Measurements from ENCODE around the gene PLA2G12A. TPM values are rescaled to one million over a fixed set of nuclear protein-coding genes. Genes with fewer than 3 reads are reported as not detected.

The PLA2G12A gene
- total RNA-seq, 1 experiment from 2014 or later: 47.3 TPM

DNA sequence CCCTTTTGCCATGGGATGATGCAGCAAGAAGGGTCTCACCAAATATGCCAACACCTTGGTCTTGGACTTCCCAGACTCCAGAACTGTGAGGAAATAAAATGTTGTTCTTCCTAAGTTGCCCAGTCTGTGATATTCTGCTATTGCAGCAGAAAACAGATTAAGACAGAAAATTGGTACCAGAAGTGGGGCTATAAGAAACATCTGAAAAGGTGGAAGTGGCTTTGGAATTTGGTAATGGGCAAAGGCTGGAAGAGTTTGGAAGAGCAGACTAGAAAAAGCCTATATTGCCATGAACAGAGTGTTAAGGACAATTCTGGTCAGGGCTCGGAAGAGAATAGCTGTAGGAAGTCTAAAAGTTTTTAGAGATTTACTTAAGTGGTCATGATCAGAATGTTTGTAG is 54.0 kb downstream of the PLA2G12A start:
- Mint-ChIP-seq H3K27me3 (ENCODE audit: low read depth) (no peaks in the 10 kb centered on the region; the same call in 1 of the 2 replicates), H3K4me3 (no peak overlapping the region), H3K27ac (no peak overlapping the region; a peak in 1 of 7 replicates), H3K9me3 (peaks cover 24 to 26% of the 10 kb centered on the region in 2 experiments), H3K4me1 (no peaks in the 10 kb centered on the region), H3K36me3 (ENCODE audit: insufficient read depth in 1 of 3, low read depth in 3 of 3) (peaks cover 16 to 40% (median 23%) of the 10 kb centered on the region in 3 experiments; a peak in 6 of 7 replicates)
- Histone ChIP-seq H3K23ac (ENCODE audit: insufficient read length, low read depth, low read length) (no peak overlapping the region), H2BK12ac (ENCODE audit: insufficient read length, low read depth, low read length) (no peak overlapping the region), H2BK20ac (ENCODE audit: low read depth, low read length, poor library complexity, severe bottlenecking) (no peak overlapping the region), H3K4me2 (ENCODE audit: insufficient read depth, insufficient read length, low read length) (no peak overlapping the region), H4K8ac (replicated peaks; ENCODE audit: insufficient read length, low read depth, low read length) (no peak overlapping the region), H3K14ac (ENCODE audit: insufficient read depth, low read length) (no peak overlapping the region), H3K4ac (ENCODE audit: low read depth, low read length) (no peak overlapping the region), H3T11ph (ENCODE audit: low read length) (no peak overlapping the region), H3K79me1 (ENCODE audit: insufficient read depth, low read depth, low read length, poor library complexity, severe bottlenecking) (no peaks in the 10 kb centered on the region), H4K5ac (ENCODE audit: insufficient read length, low read depth, low read length) (no peak overlapping the region), H3K18ac (ENCODE audit: insufficient read length, low read depth, low read length) (no peak overlapping the region), H3K27ac (ENCODE audit: insufficient read length, low read depth, low read length) (no peak overlapping the region), H2AFZ (ENCODE audit: low read length) (no peak overlapping the region), H3K56ac (ENCODE audit: insufficient read length, low read depth, low read length) (no peak overlapping the region), H3K27me3 (ENCODE audit: insufficient read depth, low read length) (no peaks in the 10 kb centered on the region), H4K20me1 (ENCODE audit: control insufficient read depth, insufficient read depth, insufficient read length) (no peaks in the 10 kb centered on the region), H3K9me3 (ENCODE audit: control insufficient read depth, low read depth, low read length) (no peaks in the 10 kb centered on the region), H4K91ac (ENCODE audit: insufficient read length, low read depth, low read length) (no peak overlapping the region), H2BK5ac (ENCODE audit: insufficient read length, low read length) (no peak overlapping the region), H3K4me1 (ENCODE audit: insufficient read depth, low read length) (no peaks in the 10 kb centered on the region), H3K23me2 (ENCODE audit: insufficient read length, low read depth, low read length, poor library complexity, severe bottlenecking) (no peaks in the 10 kb centered on the region), H3K9ac (ENCODE audit: extremely low read depth, insufficient read length, low read length) (no peak overlapping the region), H2BK15ac (ENCODE audit: low read depth, low read length) (no peak overlapping the region), H3K79me2 (ENCODE audit: insufficient read depth, low read length) (no peaks in the 10 kb centered on the region), H2BK120ac (ENCODE audit: low read depth, low read length, poor library complexity, severe bottlenecking) (no peak overlapping the region), H2AK5ac (ENCODE audit: insufficient read length, low read length) (no peak overlapping the region)
- TF ChIP-seq, protein P1, sequence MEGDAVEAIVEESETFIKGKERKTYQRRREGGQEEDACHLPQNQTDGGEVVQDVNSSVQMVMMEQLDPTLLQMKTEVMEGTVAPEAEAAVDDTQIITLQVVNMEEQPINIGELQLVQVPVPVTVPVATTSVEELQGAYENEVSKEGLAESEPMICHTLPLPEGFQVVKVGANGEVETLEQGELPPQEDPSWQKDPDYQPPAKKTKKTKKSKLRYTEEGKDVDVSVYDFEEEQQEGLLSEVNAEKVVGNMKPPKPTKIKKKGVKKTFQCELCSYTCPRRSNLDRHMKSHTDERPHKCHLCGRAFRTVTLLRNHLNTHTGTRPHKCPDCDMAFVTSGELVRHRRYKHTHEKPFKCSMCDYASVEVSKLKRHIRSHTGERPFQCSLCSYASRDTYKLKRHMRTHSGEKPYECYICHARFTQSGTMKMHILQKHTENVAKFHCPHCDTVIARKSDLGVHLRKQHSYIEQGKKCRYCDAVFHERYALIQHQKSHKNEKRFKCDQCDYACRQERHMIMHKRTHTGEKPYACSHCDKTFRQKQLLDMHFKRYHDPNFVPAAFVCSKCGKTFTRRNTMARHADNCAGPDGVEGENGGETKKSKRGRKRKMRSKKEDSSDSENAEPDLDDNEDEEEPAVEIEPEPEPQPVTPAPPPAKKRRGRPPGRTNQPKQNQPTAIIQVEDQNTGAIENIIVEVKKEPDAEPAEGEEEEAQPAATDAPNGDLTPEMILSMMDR (conservative IDR thresholded peaks at IDR 0.05): no peak
- DNase-seq: no peak
- no CpG with 5 or more reads among the region's 1 CpG for WGBS (ENCODE audit: extremely low coverage, insufficient read length, low lambda C conversion rate)

Data from H9 (cell line).